ENCODE measurements around the gene FBXO28. TPM values are rescaled to one million over a fixed set of nuclear protein-coding genes. Genes with fewer than 3 reads are reported as not detected.
"Not testable (repeated sequence)": the region's sequence is repeated elsewhere in the genome, so short reads cannot be mapped to it uniquely, and the experiment has no call there.

FBXO28 gene
- total RNA-seq, 6 experiments from 2014 or later = 34.3 to 41.8 (median 39.2) TPM

DNA sequence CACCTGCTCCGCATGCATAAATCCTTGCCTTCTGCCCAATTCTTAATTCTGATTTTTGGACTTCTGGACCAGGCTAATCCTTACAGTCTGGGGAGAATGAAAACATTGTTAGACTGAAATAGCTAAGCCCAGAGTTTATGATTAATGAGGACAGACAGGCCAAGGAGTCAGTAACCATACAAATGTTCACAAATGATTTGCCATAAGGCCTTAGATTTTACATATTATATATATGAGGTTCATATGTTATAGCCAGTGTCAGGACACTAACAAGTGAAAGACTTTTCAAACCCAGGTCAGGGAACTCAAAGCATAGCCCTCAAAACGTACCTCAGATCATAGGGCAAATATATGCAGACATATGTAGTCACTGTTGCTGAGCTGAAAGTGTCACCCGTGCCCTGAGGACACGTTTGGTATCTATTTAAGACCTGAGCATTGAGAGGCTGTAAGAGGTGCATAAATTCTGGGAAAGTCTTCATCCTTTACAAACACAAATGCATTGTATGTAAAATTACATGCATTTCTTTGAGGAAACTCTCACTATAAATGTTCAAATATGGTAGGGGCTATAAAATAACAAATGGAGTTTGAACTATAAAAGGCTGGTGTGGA is 45.3 kb upstream of the FBXO28 start:
- no peaks in the 10 kb centered on the region; the same call in 1 of the 2 replicates for H3K9me3 Mint-ChIP-seq
- H3K4me3 Mint-ChIP-seq = no peak overlapping the region
- TF ChIP-seq, protein P1, sequence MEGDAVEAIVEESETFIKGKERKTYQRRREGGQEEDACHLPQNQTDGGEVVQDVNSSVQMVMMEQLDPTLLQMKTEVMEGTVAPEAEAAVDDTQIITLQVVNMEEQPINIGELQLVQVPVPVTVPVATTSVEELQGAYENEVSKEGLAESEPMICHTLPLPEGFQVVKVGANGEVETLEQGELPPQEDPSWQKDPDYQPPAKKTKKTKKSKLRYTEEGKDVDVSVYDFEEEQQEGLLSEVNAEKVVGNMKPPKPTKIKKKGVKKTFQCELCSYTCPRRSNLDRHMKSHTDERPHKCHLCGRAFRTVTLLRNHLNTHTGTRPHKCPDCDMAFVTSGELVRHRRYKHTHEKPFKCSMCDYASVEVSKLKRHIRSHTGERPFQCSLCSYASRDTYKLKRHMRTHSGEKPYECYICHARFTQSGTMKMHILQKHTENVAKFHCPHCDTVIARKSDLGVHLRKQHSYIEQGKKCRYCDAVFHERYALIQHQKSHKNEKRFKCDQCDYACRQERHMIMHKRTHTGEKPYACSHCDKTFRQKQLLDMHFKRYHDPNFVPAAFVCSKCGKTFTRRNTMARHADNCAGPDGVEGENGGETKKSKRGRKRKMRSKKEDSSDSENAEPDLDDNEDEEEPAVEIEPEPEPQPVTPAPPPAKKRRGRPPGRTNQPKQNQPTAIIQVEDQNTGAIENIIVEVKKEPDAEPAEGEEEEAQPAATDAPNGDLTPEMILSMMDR (IDR thresholded peaks at IDR 0.05) = no peak
- H3K27me3 Mint-ChIP-seq (ENCODE audit: insufficient read depth) = no peaks in the 10 kb centered on the region
- H3K27ac Mint-ChIP-seq = peak overlapping the region; percentile 25; the same call in 1 of the 2 replicates
- no peaks in the 10 kb centered on the region; the same call in 1 of the 2 replicates for H3K36me3 Mint-ChIP-seq (ENCODE audit: low read depth)
- no peak for DNase-seq
- peaks cover 54% of the 10 kb centered on the region for H3K4me1 Mint-ChIP-seq (ENCODE audit: low read depth)

DNA sequence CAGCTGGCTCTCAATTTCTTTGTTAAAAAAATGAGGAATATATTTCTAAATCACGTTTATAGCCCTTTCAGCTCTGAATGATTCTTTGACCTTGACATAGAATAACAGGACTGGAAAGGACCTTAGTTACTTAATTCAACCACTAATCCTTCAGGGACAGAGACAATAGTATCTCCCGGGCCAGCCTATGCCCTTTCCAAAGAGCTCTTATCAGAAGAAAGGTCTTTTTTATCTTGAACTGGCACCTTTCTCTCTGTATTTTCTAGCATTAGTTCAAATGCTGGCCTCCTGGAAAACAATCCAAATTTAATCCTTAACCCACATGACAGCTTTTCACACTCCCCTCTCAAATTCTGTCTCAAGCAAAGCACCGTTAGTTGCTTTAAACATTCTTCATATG is 44.8 kb upstream of the FBXO28 start:
- Mint-ChIP-seq H3K36me3 (ENCODE audit: low read depth) (no peaks in the 10 kb centered on the region; the same call in 1 of the 2 replicates), H3K4me3 (no peak overlapping the region), H3K9me3 (no peaks in the 10 kb centered on the region; the same call in 1 of the 2 replicates), H3K27ac (0 out of 2 replicates have a peak overlapping the region, but pooled peaks have one; percentile 27), H3K4me1 (ENCODE audit: low read depth) (peaks cover 53% of the 10 kb centered on the region), H3K27me3 (ENCODE audit: insufficient read depth) (no peaks in the 10 kb centered on the region)
- TF ChIP-seq, protein P1 (IDR thresholded peaks at IDR 0.05) = no peak
- no peak for DNase-seq

DNA sequence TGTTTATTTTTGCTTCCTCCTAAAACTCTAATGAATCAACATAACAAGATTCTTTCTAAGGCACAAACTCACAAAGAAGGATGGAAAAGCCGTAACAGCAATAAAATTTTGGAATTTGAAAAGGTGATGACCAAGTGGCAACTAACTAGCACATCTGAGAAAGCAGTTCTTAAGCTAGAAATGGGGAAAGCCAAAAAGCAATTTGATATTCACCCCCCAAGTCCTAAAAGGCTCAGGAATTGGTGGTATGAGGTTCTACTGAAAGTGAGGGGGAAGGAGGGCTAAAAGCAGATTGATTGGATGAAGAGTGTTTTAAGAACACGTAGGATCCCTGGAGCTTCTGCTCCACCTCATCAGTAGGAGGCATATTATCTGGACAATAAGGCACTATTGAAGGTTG is 43.4 kb upstream of the FBXO28 start:
- Mint-ChIP-seq H3K4me3 (no peak overlapping the region), H3K4me1 (ENCODE audit: low read depth) (peaks cover 40% of the 10 kb centered on the region), H3K36me3 (ENCODE audit: low read depth) (no peaks in the 10 kb centered on the region; the same call in 1 of the 2 replicates), H3K27me3 (ENCODE audit: insufficient read depth) (peaks cover 1% of the 10 kb centered on the region; the same call in 1 of the 2 replicates), H3K9me3 (no peaks in the 10 kb centered on the region; the same call in 1 of the 2 replicates), H3K27ac (no peak overlapping the region)
- TF ChIP-seq, protein P1 (IDR thresholded peaks at IDR 0.05) = no peak
- DNase-seq = no peak

DNA sequence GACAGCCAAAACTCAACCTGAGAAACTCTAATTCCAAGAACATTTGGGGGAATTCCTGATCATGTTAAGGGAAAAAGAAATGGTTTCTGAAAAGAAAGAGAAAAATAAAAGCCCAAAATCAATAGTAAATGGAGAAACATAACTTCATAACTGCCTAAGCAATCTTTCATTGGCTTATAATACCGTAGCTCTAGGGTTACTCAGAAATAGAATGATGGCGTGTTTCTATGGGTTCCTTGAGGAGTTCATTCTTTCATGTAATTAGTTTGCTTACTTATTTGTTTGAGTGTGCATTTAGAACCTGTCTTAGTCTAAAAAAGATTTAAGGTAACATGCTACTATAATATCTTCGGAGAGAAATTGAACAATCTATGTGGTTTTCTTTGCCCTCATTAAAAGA is 37.5 kb upstream of the FBXO28 start:
- Mint-ChIP-seq H3K9me3 (no peaks in the 10 kb centered on the region; the same call in 1 of the 2 replicates), H3K27me3 (ENCODE audit: insufficient read depth) (peaks cover 1% of the 10 kb centered on the region; the same call in 1 of the 2 replicates), H3K4me1 (ENCODE audit: low read depth) (peaks cover 30% of the 10 kb centered on the region), H3K4me3 (no peak overlapping the region), H3K36me3 (ENCODE audit: low read depth) (no peaks in the 10 kb centered on the region; the same call in 1 of the 2 replicates), H3K27ac (no peak overlapping the region)
- TF ChIP-seq, protein P1 (IDR thresholded peaks at IDR 0.05) = no peak
- no peak for DNase-seq

DNA sequence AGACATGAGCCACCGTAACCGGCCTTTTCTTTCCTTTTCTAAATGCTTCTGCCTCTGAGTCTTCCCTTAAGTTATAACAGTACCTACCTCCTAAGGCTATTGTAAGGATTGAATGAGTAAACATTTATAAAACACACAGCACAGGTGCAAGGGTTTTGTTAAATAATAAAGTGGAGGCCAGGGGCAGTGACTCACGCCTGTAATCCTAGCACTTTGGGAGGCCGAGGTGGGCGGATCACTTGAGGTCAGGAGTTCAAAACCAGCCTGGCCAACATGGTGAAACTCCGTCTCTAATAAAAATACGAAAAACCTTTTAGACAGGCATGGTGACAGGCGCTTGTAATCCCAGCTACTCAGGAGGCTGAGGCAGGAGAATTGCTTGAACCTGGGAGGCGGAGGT is 34.3 kb upstream of the FBXO28 start:
- peak overlapping the region; percentile 46; the same call in 1 of the 2 replicates for H3K4me3 Mint-ChIP-seq
- not testable (repeated sequence) for DNase-seq; H3K36me3 Mint-ChIP-seq (ENCODE audit: low read depth); H3K9me3 Mint-ChIP-seq; H3K27me3 Mint-ChIP-seq (ENCODE audit: insufficient read depth)
- peak overlapping the region; percentile 83 for H3K27ac Mint-ChIP-seq
- peaks cover 50% of the 10 kb centered on the region for H3K4me1 Mint-ChIP-seq (ENCODE audit: low read depth)

DNA sequence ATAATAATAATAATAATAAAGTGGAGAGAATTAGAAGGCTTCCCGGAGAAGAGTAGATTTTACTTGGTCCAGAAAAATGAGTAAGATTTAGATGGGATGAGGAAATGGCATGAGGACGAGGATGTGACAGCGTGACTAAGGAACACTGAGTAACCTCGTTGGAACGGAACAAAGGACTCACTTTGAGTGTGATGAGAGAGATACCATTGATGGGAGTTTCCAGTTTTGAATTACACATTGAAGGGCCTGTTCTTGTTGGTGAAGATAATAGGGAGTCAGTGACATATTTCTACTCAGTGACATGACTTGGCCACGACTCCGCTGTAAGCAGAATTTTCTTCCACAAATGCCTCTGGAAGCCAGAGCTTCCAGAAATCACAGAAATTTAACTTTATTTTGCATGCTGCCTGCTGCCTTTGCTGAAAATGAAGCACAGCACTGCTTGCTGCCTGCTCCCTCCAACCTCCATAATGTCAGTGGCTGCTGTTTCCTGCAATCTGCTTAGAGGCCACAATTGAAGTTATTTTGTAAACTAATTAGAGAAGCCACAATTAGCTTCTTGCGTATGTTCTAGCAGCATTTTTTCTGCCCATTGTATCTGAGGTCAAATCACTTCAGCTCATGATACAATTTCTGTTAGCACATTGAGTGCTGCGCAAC is 33.7 kb upstream of the FBXO28 start:
- H3K4me1 Mint-ChIP-seq (ENCODE audit: low read depth) = peaks cover 50% of the 10 kb centered on the region
- H3K4me3 Mint-ChIP-seq = peak overlapping the region; percentile 46
- DNase-seq = peak; percentile 87

More for the DNA sequence above, 33.7 kb upstream of the FBXO28 start:
- H3K27ac Mint-ChIP-seq = peak overlapping the region; percentile 83
- H3K27me3 Mint-ChIP-seq (ENCODE audit: insufficient read depth) = no peaks in the 10 kb centered on the region
- H3K9me3 Mint-ChIP-seq = no peaks in the 10 kb centered on the region
- H3K36me3 Mint-ChIP-seq (ENCODE audit: low read depth) = no peaks in the 10 kb centered on the region
- TF ChIP-seq, protein P1 (IDR thresholded peaks at IDR 0.05) = no peak
